Fibroblast of villous mesenchyme (primary cell): ENCODE results near the gene PDE1C. TPM values are rescaled to one million over a fixed set of nuclear protein-coding genes. Genes with fewer than 3 reads are reported as not detected.

Source experiments
- DNase-seq: peaks from one replicate; pipeline ENCODE4 v3.0.0-alpha.2; 2010; ENCODE audit warnings: low read depth
- H3K4me3 ChIP-seq: 2 replicates; pipeline ENCODE4 v1.5.1; 2011; ENCODE audit warnings: low read depth, mild to moderate bottlenecking, low read length
- total RNA-seq: library from RNA; depleted of rRNA; stranded (reverse); fragments of >200 nt; gene quantifications from 2 replicates; pipeline ENCODE4 v1.2.3, GENCODE V29; 2012
- TF ChIP-seq, protein P1 (sequence below): IDR thresholded peaks from 2 replicates; pipeline ENCODE4 v1.5.1; 2012; ENCODE audit warnings: low read depth, mild to moderate bottlenecking, low read length; ENCODE audit not compliant: insufficient read depth

The PDE1C gene
- total RNA-seq, 1 donor = 4.7 TPM

DNA sequence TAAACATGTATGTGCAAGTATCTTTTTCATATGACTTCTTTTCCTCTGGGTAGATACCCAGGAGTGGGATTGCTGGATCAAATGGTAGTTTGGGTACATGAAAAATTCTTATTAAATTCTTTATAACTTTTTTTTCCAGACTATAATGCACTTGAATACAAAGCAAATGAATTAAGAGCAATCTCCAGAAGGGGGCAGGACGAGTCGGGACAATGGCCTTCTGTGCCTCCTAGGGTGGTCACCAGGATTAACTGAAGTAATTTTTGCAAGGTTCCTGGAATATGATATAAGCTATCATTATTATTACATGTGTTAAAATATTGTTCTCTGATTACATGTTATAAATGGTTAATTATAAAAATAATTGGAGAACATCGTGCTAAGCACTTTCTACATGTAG, 256.0 kb downstream of the PDE1C start:
- no peak overlapping the region for H3K4me3 ChIP-seq
- TF ChIP-seq, protein P1, sequence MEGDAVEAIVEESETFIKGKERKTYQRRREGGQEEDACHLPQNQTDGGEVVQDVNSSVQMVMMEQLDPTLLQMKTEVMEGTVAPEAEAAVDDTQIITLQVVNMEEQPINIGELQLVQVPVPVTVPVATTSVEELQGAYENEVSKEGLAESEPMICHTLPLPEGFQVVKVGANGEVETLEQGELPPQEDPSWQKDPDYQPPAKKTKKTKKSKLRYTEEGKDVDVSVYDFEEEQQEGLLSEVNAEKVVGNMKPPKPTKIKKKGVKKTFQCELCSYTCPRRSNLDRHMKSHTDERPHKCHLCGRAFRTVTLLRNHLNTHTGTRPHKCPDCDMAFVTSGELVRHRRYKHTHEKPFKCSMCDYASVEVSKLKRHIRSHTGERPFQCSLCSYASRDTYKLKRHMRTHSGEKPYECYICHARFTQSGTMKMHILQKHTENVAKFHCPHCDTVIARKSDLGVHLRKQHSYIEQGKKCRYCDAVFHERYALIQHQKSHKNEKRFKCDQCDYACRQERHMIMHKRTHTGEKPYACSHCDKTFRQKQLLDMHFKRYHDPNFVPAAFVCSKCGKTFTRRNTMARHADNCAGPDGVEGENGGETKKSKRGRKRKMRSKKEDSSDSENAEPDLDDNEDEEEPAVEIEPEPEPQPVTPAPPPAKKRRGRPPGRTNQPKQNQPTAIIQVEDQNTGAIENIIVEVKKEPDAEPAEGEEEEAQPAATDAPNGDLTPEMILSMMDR = no peak
- DNase-seq = no peak

DNA sequence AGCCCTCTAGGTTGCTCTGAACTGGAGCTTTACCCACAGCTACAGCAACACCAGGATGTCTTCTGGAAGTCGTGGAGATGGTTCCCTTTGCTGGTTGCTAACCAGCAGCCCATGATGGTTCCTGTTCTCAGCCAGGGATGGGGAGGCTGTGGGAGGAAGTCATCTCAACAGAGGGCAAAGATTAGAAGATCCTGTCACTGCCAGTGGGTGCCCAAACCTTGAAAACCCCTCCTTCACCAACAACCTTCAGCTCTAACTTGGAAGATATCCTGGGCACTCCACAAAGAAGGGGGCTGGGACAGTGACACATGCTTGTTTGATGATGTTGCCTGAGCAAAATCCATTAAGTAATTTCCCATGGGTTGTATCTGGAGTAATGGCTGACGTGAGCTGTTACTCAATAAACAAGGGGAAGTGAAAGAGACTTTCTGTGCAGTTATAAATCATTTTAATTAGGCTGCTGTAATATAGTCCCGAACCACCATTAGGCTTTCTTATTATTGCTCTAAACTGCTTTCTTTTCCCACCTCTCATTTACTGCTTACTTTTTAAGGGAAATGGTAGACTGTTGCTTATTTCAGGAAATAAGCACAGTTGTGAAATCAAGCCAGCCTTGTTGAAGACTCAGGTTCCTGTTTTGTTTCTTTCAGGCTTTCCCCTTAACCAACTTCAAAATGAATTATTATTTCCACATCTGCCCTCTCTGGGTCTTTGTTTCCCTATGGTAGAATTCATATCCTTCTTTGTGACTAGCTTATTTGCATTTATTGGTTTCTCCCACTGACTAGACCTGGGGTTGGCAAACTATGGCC, 258.4 kb downstream of the PDE1C start:
- H3K4me3 ChIP-seq = no peak overlapping the region
- TF ChIP-seq, protein P1 = no peak
- DNase-seq = peak; percentile 63

DNA sequence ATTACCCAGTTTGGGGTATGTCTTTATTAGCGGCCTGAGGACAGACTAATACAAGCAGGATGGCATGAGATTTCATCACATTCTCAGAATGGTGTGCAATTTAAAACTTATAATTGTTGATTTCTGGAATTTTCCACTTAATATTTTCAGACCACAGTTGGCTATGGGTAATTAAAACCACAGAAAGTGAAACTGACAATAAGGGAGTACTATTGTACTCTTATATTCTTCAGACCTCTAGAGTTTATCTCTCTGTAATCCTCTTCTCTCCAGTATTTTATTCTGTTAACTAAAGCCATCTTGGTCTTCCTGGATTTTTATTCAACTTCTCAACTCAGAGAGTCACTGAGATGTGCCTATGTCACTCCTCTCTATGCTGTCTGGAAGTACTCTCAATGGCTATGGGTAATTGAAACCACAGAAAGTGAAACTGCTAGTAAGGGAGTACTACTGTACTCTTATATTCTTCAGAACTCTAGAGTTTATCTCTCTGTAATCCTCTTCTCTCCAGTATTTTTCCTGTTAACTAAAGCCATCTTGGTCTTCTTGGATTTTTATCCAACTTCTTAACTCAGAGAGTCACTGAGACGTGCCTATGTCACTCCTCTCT, 264.9 kb downstream of the PDE1C start:
- DNase-seq = no peak
- TF ChIP-seq, protein P1 = no peak
- H3K4me3 ChIP-seq = no peak overlapping the region

DNA sequence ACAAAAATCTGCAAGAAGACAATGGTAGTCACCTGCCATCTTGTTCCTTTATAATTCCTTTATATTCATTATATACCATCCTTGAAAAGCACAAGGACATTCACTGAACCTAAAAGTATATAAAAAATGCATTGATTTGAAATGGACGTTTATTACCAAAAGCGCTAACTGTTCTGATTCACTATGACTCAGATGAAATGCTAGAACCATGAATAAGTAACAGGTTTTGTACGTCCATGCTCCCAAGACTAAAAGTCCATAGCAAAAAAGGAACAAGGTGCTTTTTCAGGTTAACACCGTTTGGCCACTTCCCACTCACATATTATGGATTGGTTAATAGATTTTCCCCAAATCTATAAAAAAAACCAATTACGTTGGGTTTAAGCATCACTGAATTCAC, 273.8 kb downstream of the PDE1C start:
- no peak for DNase-seq
- H3K4me3 ChIP-seq = no peak overlapping the region
- TF ChIP-seq, protein P1 = no peak

DNA sequence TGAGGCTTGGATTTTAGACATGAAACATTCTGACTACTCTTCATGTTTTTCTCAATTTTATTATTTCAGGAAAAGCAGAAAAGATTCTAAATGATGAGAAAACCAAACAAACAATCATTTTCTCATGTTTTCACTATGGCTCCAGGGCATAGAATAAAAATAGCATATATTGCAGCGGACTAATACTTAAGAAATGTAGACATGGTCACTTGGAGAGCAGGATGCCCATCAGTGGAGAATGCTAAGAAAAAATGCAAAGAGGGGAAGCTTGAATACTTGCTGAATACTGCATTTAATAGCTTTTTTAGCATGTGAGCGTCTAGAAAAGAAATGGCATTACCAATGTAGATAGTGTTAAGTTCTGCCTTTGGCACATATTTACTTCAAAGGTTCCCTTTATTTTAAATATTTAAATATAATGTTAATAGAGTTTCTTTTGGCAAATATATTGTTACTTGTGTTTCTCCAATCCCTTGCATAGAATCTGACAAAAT, 275.3 kb downstream of the PDE1C start:
- no peak overlapping the region for H3K4me3 ChIP-seq
- no peak for DNase-seq
- TF ChIP-seq, protein P1 = no peak

DNA sequence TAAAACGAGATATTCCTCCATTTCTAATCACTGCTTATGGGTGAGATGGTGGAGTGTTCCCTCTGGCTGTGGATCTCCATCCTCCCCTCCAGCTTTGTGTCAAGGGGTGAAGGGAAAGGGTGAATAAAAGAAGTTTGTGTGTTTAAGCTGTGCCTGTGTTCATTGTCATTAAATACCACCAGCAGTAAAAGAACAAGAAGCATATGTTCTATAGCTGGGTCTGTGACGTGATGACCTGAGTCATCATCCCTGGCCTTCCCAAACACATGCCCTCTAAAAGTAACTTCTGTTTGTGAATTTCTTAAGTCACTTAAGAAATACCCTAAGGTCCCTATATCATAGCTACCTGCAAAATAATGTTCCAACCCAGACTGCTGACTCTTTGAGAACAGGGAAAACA, 278.3 kb downstream of the PDE1C start:
- no peak for DNase-seq
- TF ChIP-seq, protein P1 = no peak
- H3K4me3 ChIP-seq = no peak overlapping the region
